NB4 (cell line): Measurements from ENCODE around the gene ACE.

Source experiments
- DNase-seq: peaks from one replicate; pipeline ENCODE4 v3.0.0; 2010; ENCODE audit warnings: low read depth
- H3K4me3 ChIP-seq: one replicate; pipeline ENCODE4 v1.5.1; 2011; ENCODE audit warnings: mild to moderate bottlenecking, low read depth, low read length, moderate library complexity
- MAX ChIP-seq: IDR thresholded peaks from 2 replicates; pipeline ENCODE4 v1.6.1; 2011; ENCODE audit warnings: low read depth, low read length
- MYC ChIP-seq: IDR thresholded peaks from 2 replicates; pipeline ENCODE4 v1.6.1; 2011; ENCODE audit warnings: low read depth, low read length
- POLR2A ChIP-seq: IDR thresholded peaks from 2 replicates; pipeline ENCODE4 v1.6.1; 2011; ENCODE audit warnings: mild to moderate bottlenecking; ENCODE audit not compliant: insufficient read length; ENCODE audit errors: extremely low read depth
- TF ChIP-seq, protein P1 (sequence below): IDR thresholded peaks from one replicate; pipeline ENCODE4 v1.5.1; 2012; ENCODE audit warnings: low read depth, low read length

ACE gene

DNA sequence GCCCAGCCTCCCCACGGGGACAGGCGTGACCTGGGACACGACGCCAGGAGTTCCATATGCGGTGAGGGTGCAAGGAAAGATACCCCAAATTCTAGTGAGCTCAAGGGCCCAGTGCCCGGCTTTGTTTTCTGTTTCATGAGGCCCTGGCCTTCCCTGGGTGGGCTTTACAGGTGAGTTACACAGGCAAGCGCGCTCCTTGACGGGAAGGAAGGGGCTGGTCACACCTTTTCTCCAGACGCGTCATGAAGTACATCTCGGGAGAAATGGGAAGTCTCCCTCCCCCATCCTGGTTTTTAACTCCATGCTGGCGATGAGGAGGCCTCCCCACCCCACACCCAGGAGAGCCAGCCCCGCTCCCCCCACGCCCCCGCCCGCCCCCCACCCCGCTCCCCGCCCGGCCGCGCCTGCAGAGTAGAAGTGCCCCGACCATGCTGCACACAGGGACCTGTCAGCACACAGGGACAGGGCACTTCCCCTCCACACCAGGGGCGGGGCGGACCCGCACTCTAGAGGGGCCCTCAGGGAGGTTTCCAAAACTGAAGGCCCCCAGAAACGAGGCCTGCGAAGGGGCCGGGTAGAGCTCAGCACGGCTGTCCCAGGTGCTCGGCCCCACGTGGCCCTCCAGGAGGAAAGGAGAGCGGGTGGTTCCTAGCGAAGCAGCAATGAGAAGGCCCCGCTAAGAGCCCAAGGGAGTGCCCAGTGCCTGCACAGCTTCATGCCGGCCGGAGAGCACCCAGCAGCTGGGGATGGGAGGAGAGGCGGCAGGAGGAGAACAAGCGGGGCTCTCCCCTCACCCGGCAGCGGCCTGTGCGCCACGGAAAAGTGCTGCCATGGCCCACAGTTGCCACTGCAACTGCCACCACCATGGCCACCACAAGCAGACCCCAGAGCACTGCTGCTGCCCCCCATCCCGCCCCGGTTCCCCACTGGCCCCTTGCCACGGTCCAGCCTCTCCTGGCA, 38.5 kb upstream of the ACE start:
- TF ChIP-seq POLR2A (no peak), MAX (no peak), MYC (no peak)
- DNase-seq = no peak
- H3K4me3 ChIP-seq = no peak overlapping the region

DNA sequence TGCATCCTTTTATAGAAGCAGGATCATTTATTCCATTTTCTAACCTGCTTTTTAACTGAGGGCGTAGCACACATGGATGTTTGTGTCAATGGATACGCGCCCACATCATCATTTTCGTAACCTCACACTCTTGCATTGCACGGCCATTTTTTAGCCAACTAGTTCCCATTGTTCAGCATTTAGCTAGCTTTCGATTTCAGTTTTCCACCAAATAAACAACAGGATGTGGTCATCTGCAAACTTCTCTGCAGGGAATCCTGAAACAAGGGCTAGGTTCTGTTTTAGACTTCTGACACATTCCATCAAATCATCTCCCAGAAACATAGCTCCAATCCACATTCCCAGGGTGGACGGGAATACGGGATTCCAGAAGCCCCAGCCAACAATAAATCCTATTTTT, 37.2 kb upstream of the ACE start:
- peak; percentile 68 for DNase-seq
- no peak overlapping the region for H3K4me3 ChIP-seq
- no peak for TF ChIP-seq MYC
- TF ChIP-seq, protein P1, sequence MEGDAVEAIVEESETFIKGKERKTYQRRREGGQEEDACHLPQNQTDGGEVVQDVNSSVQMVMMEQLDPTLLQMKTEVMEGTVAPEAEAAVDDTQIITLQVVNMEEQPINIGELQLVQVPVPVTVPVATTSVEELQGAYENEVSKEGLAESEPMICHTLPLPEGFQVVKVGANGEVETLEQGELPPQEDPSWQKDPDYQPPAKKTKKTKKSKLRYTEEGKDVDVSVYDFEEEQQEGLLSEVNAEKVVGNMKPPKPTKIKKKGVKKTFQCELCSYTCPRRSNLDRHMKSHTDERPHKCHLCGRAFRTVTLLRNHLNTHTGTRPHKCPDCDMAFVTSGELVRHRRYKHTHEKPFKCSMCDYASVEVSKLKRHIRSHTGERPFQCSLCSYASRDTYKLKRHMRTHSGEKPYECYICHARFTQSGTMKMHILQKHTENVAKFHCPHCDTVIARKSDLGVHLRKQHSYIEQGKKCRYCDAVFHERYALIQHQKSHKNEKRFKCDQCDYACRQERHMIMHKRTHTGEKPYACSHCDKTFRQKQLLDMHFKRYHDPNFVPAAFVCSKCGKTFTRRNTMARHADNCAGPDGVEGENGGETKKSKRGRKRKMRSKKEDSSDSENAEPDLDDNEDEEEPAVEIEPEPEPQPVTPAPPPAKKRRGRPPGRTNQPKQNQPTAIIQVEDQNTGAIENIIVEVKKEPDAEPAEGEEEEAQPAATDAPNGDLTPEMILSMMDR = no peak
- no peak for TF ChIP-seq POLR2A
- TF ChIP-seq MAX = no peak

DNA sequence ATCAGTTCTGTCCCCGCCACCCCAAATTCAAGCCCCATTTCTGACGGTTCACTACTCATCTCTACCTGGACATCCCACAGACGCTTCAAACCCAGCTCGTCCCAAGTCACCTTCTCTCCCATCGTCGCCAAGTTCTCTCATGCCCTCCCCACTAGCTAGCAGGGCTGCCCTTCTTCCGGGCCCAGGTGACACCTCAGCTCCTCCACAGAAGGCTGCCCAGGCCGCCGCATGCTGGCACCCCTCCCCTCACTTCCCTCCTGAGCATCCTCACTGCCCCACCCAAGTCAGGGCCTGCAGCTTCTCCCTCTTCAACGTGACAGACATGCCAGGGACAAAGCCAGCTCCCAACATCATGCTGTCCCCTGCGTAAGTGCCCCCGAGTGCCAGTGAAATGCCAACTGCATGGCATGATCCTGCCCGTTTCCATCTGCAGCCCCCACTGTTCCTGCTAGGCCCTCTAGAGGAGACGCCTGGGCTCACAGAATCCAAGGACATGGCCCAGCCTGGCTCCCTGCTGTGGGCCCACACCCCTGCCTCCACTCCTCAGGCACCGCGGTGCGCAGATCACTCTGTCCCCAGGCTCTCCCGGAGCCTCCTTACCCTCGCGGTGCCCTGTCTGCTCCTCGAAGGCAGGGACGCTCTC, 36.6 kb upstream of the ACE start:
- TF ChIP-seq, protein P1 = no peak
- TF ChIP-seq POLR2A (no peak), MAX (no peak), MYC (no peak)
- DNase-seq = no peak
- H3K4me3 ChIP-seq = no peak overlapping the region

- TF ChIP-seq POLR2A = no peak
- TF ChIP-seq, protein P1 = no peak
- no peak for TF ChIP-seq MAX
- no peak for TF ChIP-seq MYC
- no peak overlapping the region for H3K4me3 ChIP-seq
- no peak for DNase-seq
Measured at GRCh38 chr17:63440770-63441335, 36.0 kb upstream of the ACE start.

DNA sequence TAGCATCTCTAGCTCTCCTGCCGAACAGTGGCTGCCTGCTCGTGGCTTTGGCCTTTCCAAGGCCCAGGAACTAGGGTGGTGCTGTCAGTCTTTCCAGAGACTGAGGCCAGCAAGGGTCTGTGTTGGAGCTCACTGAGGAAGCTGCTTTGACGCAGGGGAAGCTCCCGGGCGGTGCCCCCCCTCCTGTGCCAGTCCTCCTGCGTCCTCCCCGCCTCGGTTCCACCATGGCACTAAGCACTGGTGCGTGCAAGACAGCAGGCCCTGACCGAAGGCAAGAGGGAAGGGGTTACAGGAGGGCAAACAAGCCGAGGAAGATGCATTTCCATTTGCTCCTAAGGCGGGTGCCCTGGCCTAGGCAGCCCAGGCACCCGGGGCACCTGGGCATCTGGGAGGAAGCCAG, 35.2 kb upstream of the ACE start:
- TF ChIP-seq, protein P1 = no peak
- no peak for TF ChIP-seq POLR2A
- TF ChIP-seq MYC = no peak
- no peak for TF ChIP-seq MAX
- no peak for DNase-seq
- no peak overlapping the region for H3K4me3 ChIP-seq

- H3K4me3 ChIP-seq = no peak overlapping the region
- no peak for TF ChIP-seq MAX
- TF ChIP-seq, protein P1 = no peak
- TF ChIP-seq POLR2A = no peak
- TF ChIP-seq MYC = no peak
- DNase-seq = no peak
Measured at GRCh38 chr17:63442074-63442473, 34.8 kb upstream of the ACE start.
